GM19238 (cell line): Measurements from ENCODE around the gene GINS1.

Experiments
- DNase-seq: peaks from one replicate; pipeline ENCODE4 v3.0.0; 2011; ENCODE audit warnings: low spot score; ENCODE audit not compliant: insufficient read length

Gene GINS1

GRCh38 chr20:25476106-25477013, 68.9 kb downstream of the GINS1 start:
- DNase-seq, result no peak

DNA sequence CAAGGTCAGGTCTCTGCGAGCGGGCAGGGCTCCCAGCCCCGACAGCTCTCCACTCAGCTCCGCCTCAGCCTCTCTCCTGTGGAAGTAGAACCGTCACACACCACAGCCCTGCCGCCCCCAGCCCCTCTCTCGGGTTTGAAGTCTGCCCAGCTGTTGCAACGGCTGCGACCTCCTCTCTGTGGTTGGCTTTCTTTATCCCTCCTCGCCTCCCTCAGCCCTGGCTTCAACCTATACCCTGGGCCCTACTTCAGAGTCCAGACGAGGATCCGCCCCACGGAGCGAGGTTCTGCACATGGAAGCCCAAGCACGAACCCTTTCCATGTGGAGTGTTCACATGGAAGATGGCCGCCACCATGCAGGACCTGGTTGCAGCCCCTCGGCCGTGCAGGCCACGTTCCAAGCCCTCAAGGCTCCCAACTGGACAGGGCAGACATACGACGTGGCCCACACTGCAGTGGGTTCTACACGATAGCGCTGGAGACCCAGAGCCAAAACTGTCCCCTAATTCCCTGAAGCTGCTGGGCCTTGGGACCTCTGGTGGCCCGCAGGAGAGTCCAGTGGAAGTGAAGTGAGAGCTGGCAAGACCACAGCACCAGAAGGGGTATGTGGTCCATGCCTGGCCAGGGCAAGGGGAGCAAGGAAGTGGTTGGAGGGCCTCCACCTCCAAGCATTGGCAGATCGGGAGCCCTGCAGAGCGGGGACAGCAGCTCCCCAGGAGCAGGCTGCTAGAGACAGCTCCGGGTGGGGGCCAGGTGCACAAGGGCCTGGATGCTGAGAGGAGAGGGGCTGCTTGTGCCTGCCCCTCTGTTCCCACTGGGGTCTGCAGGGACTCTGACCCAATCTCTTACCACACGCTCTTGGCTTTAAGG, 69.8 kb downstream of the GINS1 start:
- DNase-seq, result no peak

DNA sequence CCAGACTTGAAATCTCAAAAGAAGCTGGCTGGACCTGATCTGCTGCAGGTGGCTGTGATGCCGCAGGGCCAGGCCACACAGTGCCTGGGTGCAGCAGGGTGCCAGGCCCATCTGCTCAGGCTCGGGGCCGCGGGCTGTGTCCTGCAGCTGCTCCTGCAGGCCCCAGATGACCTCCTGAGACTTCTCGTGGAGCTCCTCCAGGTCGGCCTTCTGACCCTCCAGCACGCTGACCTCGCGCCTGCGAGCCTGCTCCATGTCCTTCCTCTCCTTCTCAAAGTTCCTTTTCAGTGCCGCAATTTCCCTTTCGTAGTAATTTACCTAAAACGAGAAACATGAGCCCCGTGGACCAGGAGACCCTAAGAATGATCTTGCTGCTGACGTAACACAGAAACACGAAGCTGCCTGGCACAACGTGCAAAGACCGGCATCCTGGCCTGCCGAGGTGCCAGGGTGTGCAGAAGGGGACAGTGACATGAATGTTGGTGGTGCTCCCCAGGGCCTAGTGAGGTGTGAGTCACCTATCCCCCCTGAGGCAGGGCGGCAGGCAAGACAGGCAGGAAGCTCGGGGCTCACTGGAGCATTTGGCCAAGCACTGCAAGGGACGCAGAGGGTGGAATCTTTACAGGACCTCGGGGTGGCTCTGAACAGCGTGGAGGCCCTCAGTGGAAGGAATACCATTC, 71.6 kb downstream of the GINS1 start:
- no peak for DNase-seq

DNA sequence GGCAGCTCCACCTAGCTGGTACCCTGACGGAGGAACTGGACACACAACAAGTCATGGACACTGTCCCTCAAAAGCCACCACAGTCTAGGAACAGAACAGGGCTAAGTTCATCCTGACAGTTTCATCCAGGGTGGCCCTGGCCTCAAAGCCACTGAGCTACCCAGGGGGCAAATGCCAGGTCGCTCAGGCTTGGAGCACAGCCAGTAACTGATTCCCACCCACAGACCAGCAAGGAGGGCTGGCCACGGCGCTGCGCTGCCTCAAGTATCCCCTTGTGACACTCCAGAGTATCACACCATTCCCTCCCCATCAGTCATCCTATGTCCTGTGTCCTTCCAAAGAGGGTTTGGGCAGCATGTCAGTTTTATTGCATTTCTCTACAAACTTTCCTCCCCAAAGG, 72.2 kb downstream of the GINS1 start:
- DNase-seq, result no peak

DNA sequence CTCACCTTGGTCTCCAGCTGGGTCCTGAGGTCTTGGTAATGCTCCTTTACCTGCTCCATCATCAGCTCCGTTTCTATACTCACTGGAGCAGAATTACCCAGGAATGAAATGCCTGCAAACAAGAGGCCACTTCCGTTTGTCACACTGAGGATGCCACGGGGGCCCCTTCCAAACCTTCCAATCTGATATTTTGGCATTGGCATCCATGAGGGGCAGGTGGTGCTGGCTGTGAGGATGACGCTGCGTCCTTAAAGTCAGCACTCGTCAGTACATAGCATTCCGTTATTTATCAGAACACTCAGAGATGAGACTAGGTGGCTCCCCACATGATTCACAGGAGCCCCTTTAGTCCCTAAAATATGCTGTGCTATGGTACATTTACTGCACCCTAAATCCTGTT, 72.7 kb downstream of the GINS1 start:
- no peak for DNase-seq

GRCh38 chr20:25480797-25481196, 73.3 kb downstream of the GINS1 start:
- no peak for DNase-seq

DNA sequence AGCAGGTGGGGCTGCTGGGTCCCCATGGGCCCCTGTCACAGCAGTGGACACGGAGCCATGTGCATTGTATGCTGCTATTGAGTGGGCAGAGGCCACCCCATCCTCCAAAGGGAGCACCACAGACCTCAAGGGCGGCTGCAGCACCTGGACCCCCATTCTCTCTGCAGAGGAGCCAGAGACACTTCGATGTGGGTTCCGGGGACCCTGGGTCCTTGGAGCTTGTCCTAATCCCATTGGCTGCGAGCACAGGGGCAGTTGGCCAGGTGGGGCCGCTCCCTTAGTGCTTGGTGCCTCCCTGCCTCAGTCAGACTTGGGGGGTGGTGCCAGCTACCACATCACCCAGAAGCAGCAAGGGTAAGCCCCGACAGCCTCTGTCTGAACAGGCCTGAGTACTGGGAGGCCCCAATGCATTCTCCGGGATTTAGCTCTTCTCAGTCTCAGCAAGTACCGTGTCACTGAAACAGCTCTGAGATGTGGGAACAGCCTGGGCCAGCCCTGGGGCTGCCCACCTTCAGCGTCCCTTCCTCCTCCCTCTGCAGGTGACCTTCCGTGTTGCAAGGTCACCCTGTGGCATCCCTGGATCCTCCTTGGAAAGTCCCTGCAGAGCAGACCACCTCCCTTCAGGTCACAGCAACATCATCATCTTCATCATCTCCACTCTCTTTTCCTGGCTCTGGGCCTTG, 73.9 kb downstream of the GINS1 start:
- DNase-seq, result no peak

DNA sequence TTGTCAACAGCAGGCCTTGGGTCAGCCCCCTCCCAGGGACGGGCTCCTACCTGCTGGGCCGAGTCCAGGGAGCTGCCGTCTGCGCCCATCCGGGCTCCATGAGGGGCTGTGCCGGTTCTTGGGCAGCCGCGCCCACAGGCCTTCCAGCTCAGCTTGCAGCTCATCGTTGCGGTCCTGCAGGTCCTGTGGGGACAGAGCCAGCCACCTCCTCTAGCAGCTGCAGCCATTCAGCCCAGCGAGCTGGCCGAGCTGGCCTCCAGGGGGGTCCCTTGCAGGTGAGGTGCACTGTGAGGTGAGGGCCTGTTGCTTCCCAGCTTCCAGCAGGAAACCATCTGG, 74.4 kb downstream of the GINS1 start:
- no peak for DNase-seq

DNA sequence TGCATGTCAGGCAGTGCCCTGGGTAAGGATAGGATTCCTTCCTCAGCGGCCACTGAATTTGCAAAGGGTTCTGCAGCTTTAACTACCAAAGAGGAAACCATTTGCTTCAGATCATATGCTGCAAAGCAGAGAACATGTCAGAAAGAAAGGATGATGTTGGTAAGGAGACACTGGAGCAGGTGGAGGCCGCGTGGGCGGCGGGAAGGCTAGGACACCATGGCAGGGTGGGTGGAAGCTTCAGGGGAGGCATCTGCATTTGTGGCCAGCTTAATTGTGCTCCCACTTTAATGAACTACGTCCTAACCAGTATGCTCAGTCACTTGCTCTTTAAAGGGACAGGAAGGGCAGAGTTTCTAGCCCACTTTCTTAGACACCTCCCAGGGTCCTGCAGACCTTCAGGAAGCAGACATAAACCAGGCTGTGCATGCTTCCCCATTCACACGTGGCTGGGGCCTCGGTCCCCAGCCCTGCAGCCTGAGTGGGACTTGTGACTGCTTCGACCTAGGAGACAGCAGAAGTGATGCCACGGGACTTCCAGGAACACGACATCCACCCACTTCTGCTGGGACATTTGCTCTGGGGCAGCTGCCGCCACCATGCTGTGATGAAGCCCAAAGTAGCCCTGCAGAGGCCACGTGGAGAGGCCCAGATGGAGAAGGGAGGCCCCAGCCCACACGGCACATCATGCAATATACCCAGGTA, 76.1 kb downstream of the GINS1 start:
- no peak for DNase-seq

DNA sequence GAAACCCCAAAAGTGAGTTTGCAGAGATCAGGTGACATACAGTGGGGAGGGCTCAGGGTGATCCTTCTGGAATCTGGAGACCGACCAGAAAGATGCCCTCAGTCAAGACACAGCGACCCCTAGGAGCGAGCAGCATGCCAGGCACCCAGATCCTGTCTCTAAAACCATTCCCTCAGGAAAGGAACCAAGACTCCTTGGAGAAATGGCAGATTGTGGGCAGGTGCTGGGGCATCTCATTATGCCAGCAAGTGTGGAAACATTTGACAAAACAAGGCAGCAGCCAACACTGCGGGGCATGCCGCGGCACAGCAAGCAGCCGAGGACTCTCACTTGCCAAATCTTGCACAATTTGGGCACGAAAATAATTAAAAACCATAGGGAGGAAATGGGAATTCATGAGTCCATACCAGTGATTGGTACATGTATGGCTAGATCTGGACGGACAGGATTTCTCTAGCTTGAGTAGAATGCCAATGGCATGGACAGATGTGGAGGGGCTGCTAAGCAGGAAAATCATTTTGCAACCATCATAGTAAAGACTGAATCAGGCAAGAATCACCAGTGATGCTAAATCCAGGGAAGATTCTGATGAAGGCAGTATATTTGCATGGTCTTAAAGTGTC, 76.9 kb downstream of the GINS1 start:
- DNase-seq, result no peak

GRCh38 chr20:25484911-25485511, 77.5 kb downstream of the GINS1 start:
- no peak for DNase-seq

DNA sequence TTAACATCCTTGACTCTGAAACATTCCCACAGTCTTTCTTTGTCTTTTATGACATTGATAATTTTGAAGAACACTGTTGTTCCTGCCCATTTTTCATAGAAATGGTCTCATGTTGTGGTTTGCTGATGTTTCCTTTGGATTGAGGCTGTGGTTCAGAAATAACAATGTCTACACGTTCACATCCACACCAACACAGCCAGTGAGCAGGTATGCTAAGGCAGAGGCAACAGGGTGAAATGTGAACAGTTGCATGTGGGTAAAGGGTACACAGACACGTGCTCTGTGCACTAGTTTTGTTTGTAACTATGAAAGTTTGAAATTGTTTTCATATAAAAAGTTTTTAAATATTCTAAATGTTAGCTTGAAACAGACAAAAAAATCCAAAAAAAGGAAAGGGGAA, 78.4 kb downstream of the GINS1 start:
- DNase-seq, result no peak

DNA sequence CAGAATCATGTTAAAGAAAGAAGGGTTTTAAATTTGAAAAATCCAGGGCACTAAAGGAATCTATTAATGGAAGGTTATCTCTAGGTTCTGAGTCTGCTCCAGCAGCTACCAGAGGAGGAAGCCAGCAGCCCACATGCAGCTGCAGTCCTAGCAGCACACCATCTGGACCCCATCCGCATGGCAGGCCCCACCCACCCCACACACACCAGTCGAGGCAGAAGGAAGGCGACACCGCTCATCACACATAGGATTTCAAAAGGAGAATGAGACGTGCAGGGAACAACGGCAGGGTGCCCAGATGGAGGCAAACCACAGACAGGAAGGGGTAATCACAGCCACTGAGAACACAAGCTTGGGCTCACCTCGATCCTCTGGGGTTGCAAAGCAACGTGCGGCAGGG, 78.9 kb downstream of the GINS1 start:
- no peak for DNase-seq

- no peak for DNase-seq
Measured at GRCh38 chr20:25487306-25487705, 79.8 kb downstream of the GINS1 start.

GRCh38 chr20:25487975-25488374, 80.5 kb downstream of the GINS1 start:
- no peak for DNase-seq

DNA sequence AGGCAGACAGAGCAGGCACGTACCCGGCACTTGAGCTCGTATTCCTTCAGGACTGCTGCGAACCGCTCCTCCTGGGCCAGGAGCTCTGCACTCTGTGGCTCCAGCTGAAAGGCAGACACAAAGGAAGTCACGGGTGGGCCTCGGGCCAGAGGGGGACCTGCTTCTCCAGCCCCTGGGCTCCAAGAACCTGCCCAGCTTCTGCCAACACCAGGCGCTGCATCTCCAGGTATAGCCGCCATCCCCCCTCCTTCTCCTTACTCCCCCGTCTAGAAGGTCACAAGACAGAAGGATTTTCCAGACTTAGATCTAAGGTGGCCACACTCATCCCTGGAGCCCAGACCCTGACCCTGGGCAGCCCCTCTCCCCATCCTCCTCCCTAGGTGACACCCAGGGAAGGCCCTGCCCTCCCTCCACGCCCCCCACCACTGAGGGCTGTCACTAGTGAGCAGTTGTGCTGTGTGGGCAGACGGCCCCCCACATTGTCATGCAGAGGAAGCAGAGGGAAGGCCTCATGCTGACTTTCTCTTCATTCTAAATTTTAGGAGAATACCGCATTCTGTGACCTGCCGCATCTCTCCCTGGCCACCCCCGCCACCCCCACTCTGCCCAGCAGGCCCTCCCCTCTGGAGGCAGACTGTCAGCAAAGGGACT, 81.9 kb downstream of the GINS1 start:
- DNase-seq, result no peak

GRCh38 chr20:25490656-25491445, 83.4 kb downstream of the GINS1 start:
- DNase-seq, result no peak

DNA sequence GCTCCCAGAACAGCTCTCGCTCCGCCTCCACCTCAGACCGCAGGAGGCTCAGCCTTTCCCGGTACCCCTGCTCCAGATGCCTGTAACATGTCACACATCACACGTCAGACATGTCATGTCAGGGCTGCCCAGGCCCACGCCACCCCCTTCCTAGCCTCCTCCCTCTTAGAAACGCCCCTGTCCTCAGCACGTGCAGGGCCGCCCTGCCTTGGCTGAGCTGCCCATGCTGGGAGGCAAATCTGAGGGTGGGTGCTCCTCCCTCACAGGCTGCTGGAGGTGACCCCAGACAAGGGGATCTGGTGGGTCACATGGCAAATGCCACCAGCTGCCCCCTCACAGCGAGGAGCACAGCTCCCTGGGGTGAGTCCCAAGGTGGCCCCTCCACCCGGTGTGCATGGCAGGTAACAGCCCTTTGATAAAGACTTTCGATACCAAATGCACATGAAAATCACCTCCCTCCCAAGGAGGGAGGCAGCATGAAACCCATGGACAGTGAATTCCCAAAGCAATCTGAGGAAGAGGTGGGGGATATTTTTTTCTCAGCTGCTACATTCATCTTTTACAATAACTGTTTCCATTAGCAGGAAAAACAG, 84.1 kb downstream of the GINS1 start:
- DNase-seq, result no peak
